GM12892 (cell line): ENCODE data around the gene TMEM141.

ENCODE experiments used
- POLR2A ChIP-seq: IDR thresholded peaks from 2 replicates; pipeline ENCODE4 v1.6.1; 2011; ENCODE audit warnings: low read depth, low read length, control low read depth
- TAF1 ChIP-seq: IDR thresholded peaks from 2 replicates; pipeline ENCODE4 v1.6.1; 2011; ENCODE audit warnings: low read depth, mild to moderate bottlenecking, control low read depth, low read length, borderline replicate concordance

- no peak for TF ChIP-seq TAF1
- TF ChIP-seq POLR2A = no peak
Observed at GRCh38 chr9:136826703-136827582, 35.8 kb downstream of the TMEM141 start.
